ENCODE results near the gene WDR36.

Gene WDR36

DNA sequence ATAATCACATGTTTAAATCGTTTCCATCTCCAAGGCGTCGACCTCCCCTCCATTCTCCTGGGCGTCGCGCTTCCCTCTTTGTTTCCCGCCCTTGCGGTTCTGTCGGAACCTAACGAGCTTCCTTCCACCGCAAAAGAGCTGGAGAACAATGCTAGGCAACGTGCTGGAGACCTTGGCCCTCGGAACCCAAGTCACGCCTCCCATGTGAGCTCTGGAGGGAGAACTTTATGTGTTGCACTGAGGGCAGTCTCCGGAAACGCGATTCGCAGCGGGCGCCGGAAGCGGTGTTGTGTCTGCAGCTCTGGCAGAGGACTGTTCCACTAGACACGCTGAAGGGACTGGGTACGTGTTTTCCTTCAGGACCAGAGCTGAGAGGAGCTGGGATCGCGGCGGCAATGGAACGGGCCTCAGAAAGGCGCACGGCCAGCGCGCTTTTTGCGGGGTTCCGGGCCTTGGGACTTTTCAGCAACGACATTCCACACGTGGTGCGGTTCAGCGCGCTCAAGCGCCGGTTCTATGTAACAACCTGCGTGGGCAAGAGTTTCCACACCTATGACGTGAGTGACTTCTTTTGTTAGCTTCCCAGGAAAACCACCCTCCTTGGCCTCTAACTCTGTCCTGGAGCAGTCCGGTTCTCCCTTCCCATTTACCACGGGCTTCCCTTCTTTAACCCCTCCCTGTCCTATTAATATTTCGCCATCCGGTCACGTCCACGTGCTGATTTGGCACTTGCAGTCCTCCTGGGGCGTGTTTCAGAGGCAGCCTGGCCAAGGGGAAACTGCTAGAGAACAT lies at the start of gene WDR36:
Gene WDR36, plus strand, starts transcription at position 287 of the 792 bp plus-strand sequence. Its CDS starts 109 bp downstream, at position 396.
- DNase-seq (ENCODE audit: low read depth, low spot score): peak; percentile 78

DNA sequence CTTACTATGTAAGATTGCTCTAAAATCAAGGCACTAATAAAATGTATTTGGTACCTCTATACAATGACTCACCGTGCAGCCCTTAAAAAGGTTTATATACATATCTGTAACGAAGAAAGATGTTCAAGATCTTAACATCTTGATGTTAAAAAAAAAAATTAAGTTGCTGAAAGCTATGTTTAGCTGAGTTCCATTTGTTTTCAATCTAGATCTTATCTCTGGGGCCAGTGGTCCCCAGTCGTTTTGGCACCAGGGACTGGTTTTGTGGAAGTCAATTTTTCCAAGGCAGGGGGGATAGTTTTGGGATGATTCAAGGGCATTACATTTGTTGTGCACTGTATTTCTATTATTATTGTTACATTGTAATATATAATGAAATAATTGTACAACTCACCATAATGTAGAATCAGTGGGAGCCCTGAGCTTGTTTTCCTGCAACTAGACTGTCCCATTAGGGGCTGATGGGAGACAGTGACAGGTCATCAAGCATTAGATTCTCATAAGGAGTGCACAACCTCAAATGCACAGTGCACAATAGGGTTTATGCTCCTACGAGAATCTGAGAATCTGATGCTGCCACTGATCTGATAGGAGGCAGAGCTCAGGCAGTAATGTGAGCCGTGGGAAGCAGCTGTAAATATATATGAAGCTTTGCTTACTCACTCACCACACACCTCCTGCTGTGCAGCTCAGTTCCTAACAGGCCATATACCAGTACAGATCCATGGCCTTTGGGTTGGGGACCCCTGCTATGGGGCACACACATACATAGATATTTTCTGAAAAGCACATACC lies 48.2 kb upstream of the WDR36 start:
- DNase-seq (ENCODE audit: low read depth, low spot score): peak; percentile 96

DNA sequence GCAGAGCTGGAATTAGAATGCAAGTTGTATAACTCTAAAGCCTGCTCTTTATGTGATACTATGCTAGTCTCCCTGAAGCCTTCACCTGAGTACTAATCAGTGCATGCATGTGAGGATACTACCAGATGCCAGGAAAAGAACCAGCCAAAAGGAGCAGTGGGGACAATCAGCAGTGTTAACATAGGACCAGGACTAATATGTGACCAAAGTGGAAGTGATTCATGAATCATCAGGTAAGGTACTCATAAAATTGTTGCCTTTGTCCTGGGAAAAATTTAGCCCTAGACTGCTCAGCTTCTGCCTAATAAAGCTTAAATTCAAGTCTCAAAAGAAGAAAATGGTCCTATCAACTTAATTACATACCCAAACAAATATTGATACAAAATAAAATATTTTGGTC lies 34.1 kb upstream of the WDR36 start:
- DNase-seq (ENCODE audit: low read depth, low spot score): no peak

DNA sequence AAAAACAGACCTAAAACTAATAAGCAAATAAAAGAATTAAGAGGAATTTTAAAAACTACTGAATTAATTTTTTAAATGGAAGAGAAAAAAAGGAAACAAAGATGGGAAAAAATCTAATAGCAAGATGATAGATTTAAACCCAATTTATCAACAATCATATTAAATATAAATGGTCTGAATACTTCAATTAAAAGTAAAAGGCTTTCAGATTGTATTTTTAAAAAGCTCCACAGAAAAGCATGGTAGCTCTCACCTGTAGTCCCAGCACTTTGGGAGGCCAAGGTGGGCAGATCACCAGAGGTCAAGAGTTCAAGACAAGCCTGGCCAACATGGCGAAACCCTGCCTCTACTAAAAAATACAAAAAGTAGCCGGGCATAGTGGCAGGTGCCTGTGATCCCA lies 32.0 kb upstream of the WDR36 start:
- DNase-seq (ENCODE audit: low read depth, low spot score): no peak

DNA sequence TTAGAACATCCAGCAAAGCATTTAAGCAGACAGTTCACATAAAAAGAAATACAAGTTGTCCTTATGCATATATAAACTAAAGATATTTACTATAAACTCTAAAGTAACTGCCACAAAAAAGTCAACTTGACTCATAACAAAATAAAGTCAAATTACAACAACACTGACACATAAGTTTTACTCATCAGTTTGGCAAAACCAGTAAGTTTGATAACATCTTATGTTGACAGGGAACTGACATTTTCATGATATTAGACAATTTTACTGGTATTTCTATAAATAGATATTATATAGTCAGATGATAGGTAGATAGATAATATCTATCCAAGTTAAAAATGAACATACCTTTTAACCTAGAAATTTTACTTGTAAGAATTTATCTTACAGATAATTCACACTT lies 30.5 kb upstream of the WDR36 start:
- DNase-seq (ENCODE audit: low read depth, low spot score): no peak

DNA sequence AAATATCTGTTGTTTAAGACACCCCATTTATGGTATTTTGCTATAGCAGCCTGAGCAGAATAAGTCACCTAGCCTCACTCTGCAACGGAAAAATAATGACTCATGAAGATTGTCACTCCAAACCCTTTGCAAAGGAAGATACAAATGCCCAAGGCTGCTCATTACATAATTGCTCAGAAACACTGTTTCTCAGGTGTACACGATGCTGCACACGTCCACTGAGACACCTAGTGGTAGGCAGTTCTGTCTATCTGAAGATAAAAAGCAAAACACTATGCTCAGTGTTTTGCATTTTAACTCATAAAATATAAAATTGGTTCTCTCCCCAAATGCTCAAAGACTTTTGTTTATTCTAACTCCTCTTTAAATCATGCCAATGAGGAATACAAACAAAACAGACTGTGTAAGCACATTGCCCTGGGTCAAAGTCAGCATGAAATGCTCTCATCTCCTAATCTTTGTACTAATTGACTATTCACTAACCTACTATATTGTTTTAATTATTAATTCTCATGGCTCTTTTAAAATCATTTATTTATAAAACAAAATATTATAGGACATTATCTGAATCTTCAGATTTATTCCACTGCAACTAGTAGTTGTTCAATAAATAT lies 28.3 kb upstream of the WDR36 start:
- no peak for DNase-seq (ENCODE audit: low read depth, low spot score)

DNA sequence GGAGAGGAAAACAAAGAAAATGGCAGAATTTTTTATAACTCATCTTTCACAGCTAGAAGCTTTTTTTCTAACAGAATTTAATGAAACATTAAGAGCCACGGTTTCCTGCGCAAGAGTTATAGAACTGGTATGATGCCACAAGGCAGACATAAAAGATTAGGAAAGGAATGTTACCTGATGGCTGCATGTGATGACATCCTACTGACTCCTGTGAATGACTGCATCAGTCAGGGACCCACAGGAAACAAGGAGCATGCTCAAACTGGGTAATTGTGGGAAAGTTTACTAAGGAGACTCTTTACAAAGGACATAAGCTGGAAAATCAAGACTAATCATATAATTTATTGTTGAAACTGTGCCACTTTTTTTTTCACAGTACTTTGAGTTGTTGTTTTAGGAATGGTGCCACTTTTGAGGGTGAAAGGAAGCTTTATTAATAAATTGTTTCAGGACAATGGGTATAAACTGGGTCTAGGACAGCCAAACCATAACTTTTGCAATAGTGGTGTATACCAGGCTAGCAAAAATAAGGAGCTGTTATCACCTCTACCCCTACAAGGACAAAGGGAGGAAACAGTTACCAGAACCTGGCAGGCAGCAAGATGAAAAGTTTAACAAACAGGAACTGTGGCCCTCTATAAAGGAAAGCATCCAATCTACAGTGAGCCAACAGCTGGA lies 25.7 kb upstream of the WDR36 start:
- DNase-seq (ENCODE audit: low read depth, low spot score): no peak

DNA sequence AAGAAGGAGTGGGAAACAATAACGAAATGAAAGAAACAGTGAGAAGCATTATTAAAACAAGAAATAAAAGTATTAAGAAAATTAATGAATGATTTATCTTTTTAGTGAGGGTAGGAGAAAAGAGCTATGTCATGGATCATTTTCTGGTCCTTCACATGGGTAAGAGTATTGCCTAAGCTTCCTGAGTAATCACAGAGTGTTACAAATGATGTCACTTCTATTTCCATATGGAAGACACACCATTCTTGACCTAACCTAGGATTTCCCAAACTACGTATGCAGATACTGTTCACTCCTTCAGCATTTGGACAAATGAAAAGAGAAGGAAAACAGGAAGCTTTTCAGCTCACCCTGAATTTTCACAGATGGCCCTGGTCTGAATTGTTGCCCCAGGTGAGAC lies 23.9 kb upstream of the WDR36 start:
- no peak for DNase-seq (ENCODE audit: low read depth, low spot score)

DNA sequence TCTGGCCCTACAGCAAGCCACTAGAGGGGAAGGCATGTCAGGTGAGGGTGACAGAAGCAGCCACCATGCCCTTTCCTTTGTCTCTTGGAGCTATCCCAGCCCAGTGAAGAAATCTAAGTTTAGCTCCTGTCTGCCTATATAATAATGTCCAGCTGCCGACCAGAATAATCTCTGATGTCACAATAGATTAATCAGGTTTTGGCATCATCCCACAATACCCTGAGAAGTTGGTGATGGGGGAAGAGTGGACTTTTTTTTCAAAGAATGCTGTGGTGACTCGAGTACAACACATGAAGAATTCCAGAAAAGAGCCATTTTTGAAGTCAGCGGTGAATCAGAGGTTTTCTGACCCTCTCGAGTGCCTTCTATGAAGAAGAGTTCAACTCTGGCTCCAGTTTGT lies 22.3 kb upstream of the WDR36 start:
- no peak for DNase-seq (ENCODE audit: low read depth, low spot score)

DNA sequence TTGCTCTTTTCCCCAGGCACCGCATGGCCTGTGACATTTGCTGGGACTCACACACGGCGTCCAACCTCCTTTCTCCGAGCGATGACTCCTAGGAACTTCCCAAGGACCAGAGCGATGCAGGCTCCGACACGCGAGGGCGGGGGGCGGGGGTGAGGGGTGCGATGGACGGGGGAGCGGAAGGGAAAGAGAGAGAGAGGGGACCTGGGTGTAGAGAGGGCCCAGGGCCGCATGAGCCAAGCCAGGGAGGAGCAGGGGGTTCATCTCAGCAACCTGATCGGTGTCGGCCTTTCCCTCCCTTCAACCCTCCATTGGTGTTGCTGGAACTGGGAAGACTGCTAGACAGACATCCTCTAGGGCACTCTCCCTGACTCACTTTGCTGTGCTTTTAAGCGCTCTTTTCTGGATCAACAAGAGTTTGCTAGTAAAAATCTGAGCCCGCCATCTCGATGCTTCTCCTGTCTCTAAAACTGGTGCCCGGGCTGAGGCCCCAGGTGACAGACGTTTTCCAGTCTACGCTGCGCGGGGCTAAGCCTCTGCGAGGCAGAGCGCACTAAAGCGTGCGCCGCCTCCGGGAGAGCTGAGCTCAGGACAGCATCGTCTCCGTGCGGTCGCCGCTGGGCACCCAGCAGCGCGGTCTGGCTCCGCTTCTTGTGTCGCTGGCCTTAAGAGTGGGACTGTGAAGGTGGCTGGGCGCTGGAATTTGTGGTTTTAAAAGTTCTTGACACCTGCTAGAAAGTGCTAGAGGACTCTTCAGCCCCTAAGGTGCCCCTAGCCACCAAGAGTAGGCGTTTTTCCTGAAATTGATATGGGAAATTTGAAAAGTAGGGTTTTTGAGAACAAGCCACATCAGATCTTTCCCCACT lies 21.6 kb upstream of the WDR36 start:
- DNase-seq (ENCODE audit: low read depth, low spot score): no peak

DNA sequence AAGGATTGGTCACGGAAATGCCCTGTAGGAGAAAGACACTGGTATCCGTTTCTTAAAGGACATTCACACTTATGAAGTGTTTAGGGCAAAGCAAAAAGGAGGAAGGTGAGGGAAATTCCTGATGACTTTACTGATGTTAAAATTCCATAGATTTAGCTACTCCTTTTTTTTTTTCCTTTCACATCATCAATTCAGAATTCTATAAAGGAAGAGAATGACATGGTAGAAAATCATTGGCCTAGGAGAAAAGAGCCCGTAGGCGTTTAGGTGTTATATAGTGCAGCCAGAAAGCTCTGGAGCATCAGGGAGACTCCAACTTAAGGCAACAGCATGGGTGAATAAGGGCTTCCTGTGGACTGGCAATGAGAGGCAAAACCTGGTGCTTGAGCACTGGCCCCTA lies 20.7 kb upstream of the WDR36 start, which contains the start of gene TSLP:
Gene TSLP, plus strand, starts transcription at position 301 of the 400 bp plus-strand sequence. CDS start 178 bp downstream, outside the sequence.
- DNase-seq (ENCODE audit: low read depth, low spot score): no peak

DNA sequence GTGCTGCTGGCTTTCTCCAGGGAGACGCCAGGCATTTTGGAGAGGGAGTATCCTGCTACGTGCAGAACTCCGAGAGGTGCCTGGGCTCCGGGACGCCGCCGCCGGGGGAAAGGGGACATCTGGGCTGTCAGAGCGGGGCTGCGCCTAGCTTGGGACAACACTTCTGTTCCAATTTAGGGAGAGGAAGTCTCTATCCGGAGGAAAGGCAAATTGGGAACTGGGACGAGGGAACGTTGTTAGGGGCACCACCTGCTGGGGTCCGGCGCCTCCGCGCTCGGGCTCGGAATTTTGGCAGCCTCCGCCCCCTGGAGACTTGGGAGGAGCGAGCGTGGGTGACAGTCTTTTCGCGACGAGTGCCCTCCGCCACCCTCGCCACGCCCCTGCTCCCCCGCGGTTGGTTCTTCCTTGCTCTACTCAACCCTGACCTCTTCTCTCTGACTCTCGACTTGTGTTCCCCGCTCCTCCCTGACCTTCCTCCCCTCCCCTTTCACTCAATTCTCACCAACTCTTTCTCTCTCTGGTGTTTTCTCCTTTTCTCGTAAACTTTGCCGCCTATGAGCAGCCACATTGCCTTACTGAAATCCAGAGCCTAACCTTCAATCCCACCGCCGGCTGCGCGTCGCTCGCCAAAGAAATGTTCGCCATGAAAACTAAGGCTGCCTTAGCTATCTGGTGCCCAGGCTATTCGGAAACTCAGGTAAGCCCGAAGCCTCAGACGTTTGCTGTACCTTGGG lies 19.0 kb upstream of the WDR36 start:
- no peak for DNase-seq (ENCODE audit: low read depth, low spot score)

DNA sequence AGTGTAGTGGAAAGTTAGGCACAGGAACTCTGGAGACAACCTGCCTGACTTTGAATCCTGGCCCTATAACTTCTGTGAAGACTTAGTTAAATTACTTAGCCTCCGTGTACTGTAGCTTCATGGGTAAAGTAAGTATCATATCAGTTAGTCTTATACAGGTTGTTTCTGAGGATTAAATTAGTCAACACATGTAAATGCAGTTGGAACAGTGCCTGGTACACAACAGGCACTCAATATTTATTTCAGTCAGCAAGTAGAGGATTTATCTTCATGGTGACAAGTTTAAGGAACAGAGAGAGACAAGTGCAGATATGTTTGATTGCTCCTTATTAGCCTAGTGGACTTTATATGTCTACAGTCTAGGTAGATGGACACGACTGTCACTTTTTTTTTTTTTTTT lies 17.9 kb upstream of the WDR36 start:
- DNase-seq (ENCODE audit: low read depth, low spot score): no peak

DNA sequence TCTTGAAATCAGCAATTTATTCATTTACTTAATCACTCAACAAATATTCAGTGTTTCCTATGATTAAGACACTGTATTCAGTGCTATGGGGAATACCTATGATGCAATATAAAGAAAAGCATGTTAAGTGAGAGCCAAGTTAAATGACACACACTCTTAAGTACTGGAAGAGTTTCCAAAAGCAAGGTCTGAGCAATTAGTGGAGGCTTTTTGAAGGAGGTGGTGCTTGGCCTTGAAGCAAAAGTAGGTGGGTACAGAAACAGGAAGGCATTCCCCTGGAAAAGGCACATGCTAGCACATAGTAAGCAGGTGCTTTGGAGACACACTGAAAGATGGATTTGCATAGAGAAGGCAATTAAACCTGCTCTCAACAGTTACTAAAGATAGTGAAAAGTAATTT lies 16.6 kb upstream of the WDR36 start:
- DNase-seq (ENCODE audit: low read depth, low spot score): no peak

DNA sequence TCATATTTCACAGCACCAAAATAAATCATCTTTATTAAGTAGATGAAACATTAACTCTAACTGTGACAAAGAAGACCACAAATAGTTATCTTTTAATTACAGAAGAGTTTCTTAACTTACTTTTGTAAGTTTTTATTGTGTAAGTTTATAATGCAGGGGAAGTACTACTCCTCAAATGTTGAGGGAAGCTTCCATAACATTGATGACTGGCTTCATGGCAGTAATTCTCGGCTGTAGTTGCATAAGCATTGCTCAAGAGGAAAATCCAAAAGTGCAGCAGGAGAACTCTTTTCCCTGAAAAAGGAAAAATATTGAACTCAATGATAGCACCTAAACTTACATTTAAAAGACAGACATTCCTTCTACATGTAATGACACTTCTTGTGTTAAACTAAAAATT lies 16.1 kb upstream of the WDR36 start:
- DNase-seq (ENCODE audit: low read depth, low spot score): no peak

DNA sequence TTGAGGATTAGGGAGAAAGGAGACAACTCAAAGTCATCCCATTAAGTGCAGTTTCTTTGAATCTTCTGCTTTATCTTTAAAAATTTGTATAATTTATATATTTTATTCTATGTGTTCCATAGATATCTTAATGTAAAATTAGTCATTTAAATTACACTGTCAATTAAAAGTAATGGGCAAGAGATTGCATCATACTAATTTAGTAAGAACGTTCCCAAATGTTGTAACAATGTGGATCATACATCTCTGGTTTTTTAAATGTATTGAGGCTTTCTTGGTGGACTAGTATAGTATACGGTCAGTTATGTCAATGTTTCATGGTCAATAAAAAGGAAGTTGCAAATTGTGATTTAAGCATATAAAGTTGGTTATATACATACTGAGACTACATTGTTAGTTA lies 14.5 kb upstream of the WDR36 start:
- no peak for DNase-seq (ENCODE audit: low read depth, low spot score)

DNA sequence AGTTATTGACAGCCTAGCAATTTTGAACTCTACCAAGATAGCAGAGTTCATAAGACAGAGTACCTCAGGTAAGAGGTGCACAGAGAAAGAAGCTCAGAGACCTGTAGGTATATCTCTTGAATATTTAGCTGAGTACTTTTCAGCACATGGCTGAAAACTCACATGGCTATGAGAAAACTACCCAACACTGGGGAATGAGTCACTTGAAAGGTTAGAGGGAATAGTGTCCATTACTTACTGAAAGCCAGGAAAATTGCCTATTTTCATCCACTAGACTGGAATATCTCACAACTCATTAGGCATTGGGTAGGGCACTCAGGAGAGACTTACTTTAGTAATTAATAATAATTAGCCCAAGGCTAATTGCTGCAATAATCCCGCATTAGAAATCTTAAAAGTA lies 12.3 kb upstream of the WDR36 start:
- DNase-seq (ENCODE audit: low read depth, low spot score): no peak

DNA sequence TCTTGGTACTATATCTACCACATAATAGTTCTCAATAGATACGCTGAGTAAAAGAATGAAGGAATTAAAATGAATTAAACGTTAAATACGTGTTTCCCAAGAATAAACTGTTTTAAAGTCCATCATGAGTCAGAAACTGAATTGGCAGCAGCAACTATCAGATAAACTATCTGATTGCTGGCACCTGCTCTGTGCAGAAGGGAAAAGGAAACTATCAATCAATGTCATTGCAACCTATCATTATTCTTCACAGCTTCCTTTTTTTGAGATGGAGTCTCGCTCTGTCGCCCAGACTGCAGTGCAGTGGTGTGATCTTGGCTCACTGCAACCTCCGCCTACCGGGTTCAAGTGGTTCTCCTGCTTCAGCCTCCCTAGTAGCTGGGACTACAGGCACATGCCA lies 8.8 kb upstream of the WDR36 start:
- no peak for DNase-seq (ENCODE audit: low read depth, low spot score)

DNA sequence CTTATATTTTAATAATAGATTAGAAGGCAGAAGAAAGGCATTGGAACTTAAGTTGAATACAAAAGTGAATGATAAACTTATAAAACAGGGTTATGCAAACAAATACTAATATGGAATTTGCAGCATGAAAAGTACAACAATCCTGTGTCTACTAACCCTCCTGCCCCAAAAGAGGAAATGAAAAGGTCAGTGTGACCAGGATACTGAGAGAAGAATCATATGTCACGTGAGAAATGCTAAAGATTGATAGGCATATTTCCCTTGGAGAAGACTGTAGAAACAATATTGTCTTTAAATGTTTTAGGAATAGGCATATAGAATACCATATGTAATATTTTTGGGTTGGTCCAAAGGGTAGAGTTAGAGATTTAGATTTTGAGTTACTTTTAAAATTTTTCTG lies 3.8 kb downstream of the WDR36 start:
- DNase-seq (ENCODE audit: low read depth, low spot score): no peak

DNA sequence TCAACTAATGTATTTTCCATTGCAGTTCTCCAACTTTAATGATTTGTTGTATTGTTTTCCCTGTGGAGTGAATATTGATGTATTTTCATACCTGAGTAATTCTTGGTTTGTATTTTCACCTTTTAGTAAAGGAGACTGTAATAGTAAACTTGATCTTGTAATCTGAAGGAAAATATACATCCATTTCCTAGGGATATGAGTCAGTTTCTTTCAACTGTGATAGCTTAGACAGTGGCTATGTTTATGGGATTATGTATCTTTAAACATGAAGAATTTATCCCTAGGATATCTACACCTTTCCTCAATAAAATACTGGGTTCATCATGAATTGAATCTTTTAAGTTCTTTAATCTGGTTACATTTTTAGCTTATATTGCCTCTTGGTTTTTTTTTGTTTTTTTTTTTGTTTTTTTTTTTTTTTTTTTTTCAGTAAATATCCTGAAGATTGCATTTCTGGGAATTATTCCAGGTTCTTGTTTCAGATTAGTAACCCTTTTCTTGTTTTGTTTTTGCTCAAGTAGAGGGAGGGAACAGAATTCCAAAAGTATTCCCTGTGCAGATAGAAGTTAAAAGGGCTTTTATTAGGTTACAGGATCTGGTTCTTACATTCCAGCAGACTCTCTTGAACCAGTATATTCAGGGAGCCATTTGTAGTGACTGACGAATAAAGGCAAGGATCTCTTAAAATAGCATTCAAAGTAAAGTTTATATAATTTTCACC lies 7.1 kb downstream of the WDR36 start:
- DNase-seq (ENCODE audit: low read depth, low spot score): no peak
